ENCODE data around the gene KIAA0232. TPM values are rescaled to one million over a fixed set of nuclear protein-coding genes. Genes with fewer than 3 reads are reported as not detected.

The KIAA0232 gene
- total RNA-seq, 1 experiment from 2014 or later = 28.5 TPM

GRCh38 chr4:6902318-6903042 lies 120.0 kb downstream of the KIAA0232 start:
- H3K27me3 ChIP-seq (ENCODE audit: insufficient read depth, low read length) = no peaks in the 10 kb centered on the region
- no peak overlapping the region for H3K23ac ChIP-seq (ENCODE audit: insufficient read length, low read depth, low read length)
- H3K9me3 ChIP-seq (ENCODE audit: control insufficient read depth, low read depth, low read length) = no peaks in the 10 kb centered on the region
- no peak for DNase-seq
- Mint-ChIP-seq H3K9me3 (no peaks in the 10 kb centered on the region), H3K4me1 (peaks cover 9 to 13% of the 10 kb centered on the region in 2 experiments), H3K27ac (no peak overlapping the region), H3K4me3 (no peak overlapping the region), H3K27me3 (ENCODE audit: low read depth) (peaks cover 25% of the 10 kb centered on the region), H3K36me3 (ENCODE audit: insufficient read depth in 1 of 3, low read depth in 3 of 3) (no peaks in the 10 kb centered on the region)
- no peak overlapping the region for H3K9ac ChIP-seq (ENCODE audit: extremely low read depth, insufficient read length, low read length)
- WGBS (ENCODE audit: extremely low coverage, insufficient read length, low lambda C conversion rate) = no CpG with 5 or more reads among the region's 27 CpGs
- H3K79me1 ChIP-seq (ENCODE audit: insufficient read depth, low read depth, low read length, poor library complexity, severe bottlenecking) = no peaks in the 10 kb centered on the region
- H3K27ac ChIP-seq (ENCODE audit: insufficient read length, low read depth, low read length) = no peak overlapping the region
- H3K4me1 ChIP-seq (ENCODE audit: insufficient read depth, low read length) = no peaks in the 10 kb centered on the region
- H3K18ac ChIP-seq (ENCODE audit: insufficient read length, low read depth, low read length) = no peak overlapping the region
- no peaks in the 10 kb centered on the region for H4K20me1 ChIP-seq (ENCODE audit: control insufficient read depth, insufficient read depth, insufficient read length)
- H2BK5ac ChIP-seq (ENCODE audit: insufficient read length, low read length) = no peak overlapping the region
- no peak overlapping the region for H2BK12ac ChIP-seq (ENCODE audit: insufficient read length, low read depth, low read length)
- no peak overlapping the region for H3T11ph ChIP-seq (ENCODE audit: low read length)
- TF ChIP-seq CTCF (conservative IDR thresholded peaks at IDR 0.05) = no peak
- H2BK15ac ChIP-seq (ENCODE audit: low read depth, low read length) = no peak overlapping the region
- H2AFZ ChIP-seq (ENCODE audit: low read length) = no peak overlapping the region
- H2AK5ac ChIP-seq (ENCODE audit: insufficient read length, low read length) = no peak overlapping the region
- no peak overlapping the region for H3K56ac ChIP-seq (ENCODE audit: insufficient read length, low read depth, low read length)
- no peak overlapping the region for H3K4ac ChIP-seq (ENCODE audit: low read depth, low read length)
- no peak overlapping the region for H3K14ac ChIP-seq (ENCODE audit: insufficient read depth, low read length)
- H2BK20ac ChIP-seq (ENCODE audit: low read depth, low read length, poor library complexity, severe bottlenecking) = no peak overlapping the region
- H3K79me2 ChIP-seq (ENCODE audit: insufficient read depth, low read length) = no peaks in the 10 kb centered on the region
- H2BK120ac ChIP-seq (ENCODE audit: low read depth, low read length, poor library complexity, severe bottlenecking) = no peak overlapping the region
- no peak overlapping the region for H4K5ac ChIP-seq (ENCODE audit: insufficient read length, low read depth, low read length)
- H4K91ac ChIP-seq (ENCODE audit: insufficient read length, low read depth, low read length) = no peak overlapping the region
- no peak overlapping the region for H3K4me2 ChIP-seq (ENCODE audit: insufficient read depth, insufficient read length, low read length)
- peaks cover under 1% of the 10 kb centered on the region for H3K23me2 ChIP-seq (ENCODE audit: insufficient read length, low read depth, low read length, poor library complexity, severe bottlenecking)
- H4K8ac ChIP-seq (replicated peaks; ENCODE audit: insufficient read length, low read depth, low read length) = no peak overlapping the region

All from H9 (cell line).